GM18517 (cell line): ENCODE measurements around the gene IGFBP3.

Experiments
- ATAC-seq: cut with Tn5 transposase; IDR thresholded peaks from one replicate; pipeline ENCODE4 v1.9.1; 2021; ENCODE audit warnings: mild to moderate bottlenecking, moderate library complexity; ENCODE audit not compliant: unreplicated experiment

The IGFBP3 gene

DNA sequence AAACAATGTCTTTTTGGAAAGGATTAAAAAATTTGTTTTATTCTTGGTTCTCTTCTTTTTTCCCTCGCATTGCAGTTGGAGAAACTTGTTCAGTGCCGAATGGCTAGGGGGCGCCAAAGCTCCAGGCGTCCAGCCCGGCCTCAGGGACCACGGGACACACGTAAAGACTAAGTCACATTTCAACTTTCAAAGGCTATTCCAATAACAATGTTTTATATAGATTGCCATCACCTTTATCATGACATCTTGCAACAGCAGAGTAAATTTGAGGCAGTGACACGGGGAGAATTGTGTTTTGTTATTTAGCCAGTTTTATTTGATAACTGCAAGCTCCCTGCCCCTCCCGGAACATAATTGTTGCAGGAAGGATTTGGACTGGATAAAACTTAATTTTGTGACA lies 2.2 kb upstream of the IGFBP3 start:
- ATAC-seq = no peak

GRCh38 chr7:45922810-45923209 lies 1.7 kb upstream of the IGFBP3 start:
- no peak for ATAC-seq

- ATAC-seq = no peak
Measured at GRCh38 chr7:45921699-45922519, 837 bp upstream of the IGFBP3 start.

GRCh38 chr7:45921381-45921698 lies 268 bp upstream of the IGFBP3 start:
- no peak for ATAC-seq

- ATAC-seq = no peak
Measured at GRCh38 chr7:45919993-45920459, 1.0 kb downstream of the IGFBP3 start.

DNA sequence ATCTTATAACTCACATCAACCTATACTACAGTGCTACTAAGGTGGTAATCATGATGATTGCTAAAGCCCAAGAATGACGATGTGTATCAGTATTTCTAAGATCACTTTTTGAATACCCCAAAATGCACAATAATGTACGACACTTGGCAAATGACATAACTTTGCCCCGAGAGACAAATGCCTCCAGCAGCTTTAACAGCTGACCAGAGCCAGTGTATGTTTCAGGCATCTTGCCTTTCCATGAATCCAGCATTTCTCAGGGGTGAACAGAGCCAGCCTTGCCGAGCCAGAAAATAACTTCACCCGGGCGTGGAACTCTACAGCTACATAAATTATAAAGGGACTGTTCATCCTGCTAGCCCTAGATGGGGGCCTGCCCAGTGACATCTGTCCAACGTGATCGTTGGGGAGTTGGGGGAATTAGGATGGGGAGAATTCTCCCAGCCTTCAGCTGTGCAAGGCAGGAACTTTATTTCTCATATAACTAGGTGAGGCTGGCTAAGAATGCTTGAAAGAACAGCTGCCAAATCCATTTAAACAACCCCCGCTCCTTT lies 1.8 kb downstream of the IGFBP3 start:
- no peak for ATAC-seq

DNA sequence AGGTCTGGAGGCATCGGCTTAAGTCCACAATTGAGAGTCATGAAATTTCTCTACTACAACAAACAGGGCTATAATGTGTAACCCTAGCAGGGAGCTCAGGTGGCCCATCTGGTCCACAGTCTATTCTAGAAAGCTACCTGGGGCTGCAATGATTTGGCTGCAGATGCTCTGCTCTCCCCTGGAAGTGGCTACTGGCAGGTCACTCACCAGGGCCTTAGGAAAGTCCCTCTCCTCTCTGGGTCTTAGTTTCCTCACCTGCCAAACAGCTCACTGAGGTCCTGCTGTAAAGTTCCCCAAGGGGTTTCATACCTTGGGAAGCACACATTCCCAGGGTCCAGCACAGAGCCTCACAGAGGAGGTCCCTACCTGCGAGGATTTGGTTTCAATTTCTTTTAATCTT lies 2.5 kb downstream of the IGFBP3 start:
- no peak for ATAC-seq

DNA sequence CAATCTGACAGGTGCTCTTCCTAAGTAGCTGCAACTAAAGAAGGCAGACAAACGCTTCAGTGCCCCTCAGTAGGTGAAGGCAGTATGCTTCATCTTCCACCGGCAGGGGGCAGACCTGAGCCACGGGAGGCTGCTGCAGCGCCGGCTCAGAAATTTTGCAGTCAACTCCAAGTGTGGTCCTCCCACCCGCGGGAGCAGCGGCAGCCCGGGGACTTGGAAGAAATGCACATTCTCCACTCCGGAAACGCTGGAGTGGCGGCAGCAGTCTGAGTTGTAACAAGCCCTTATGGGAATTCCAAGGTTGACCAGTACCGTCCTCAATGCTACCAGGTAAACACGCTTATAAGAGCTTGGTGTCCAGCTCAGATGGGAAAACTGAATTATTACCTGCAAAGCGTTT lies 3.4 kb downstream of the IGFBP3 start:
- ATAC-seq = peak; percentile 64

- ATAC-seq = no peak
Measured at GRCh38 chr7:45917064-45917463, 4.0 kb downstream of the IGFBP3 start.

GRCh38 chr7:45915606-45916005 lies 5.5 kb downstream of the IGFBP3 start:
- no peak for ATAC-seq

DNA sequence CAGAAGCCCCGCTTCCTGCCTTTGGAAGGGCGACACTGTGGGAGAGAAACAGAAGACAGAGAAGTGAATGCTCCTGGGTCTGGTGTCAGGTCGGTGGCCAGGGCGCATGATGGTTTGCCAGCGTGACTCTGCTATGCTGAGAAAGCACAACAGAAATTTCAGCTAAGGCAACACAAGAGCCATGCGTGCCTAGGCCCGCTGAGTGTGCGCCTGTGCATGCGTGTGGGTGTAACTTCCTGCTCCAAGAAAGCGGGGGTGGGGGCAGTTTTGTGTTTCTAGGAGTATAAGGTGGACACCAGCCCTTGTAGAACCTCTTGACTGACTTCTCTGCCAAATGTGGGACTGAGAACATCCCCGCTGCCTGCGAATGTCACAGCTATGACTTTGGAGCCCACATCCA lies 6.2 kb downstream of the IGFBP3 start:
- no peak for ATAC-seq

DNA sequence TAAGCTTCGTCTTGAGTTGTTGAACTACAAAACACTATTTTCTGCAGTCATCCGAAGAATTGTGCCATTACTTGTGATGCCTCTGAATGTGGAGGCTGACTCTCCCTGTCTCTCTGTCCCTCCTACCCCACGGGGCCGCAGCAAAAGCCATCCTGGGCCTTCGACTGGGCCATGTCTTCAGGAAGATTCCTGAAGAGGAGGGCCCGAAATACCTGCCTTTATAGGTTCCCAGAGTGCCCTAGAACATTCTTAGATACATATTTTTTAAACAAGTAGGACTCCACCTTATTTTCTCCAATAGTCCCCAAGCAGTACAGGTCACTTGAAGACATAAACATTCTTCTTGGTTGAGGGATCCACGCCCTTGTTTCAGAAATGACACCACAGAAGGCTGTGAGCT lies 8.1 kb downstream of the IGFBP3 start:
- no peak for ATAC-seq

GRCh38 chr7:45911311-45911710 lies 9.8 kb downstream of the IGFBP3 start:
- no peak for ATAC-seq

DNA sequence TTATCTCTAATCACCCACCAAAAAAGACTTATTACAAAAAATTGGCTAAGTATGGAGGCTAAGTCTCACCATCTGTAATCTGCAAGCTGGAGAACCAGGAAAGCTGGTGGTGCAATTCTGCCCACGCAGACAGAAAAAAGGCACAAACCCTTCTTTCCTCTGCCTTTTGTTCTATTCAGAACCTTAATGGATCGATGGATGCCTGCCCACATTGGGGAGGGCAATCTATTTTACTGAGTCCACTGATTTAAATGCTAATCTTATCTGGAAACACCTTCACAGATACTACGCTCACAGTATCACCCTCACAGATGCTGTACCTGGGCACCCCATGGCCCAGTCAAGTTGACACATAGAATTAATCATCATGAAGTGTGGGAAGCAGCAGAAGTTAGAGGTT lies 10.2 kb downstream of the IGFBP3 start:
- ATAC-seq = no peak

- ATAC-seq = no peak
Measured at GRCh38 chr7:45909561-45909960, 11.5 kb downstream of the IGFBP3 start.

DNA sequence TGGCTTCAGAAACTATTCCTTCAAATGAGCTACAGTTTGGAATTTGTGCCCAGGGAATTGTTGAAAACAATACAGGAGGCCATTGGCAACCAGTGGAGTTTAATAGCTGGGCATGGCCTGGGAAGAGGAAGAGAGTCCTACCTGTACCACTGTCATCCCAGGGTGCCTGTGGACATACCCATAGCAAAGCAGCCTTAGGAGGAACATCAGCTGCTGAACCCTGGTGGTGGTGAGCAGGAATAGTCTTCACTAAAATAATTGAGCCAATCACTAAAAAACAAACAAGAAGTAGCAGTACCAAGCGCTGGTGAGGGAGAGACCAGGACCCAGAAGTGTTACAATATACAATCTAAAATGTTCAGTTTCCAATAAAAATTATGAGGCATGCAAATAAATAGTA lies 18.3 kb downstream of the IGFBP3 start:
- no peak for ATAC-seq

GRCh38 chr7:45901566-45901965 lies 19.5 kb downstream of the IGFBP3 start:
- ATAC-seq = no peak

GRCh38 chr7:45898222-45898621 lies 22.9 kb downstream of the IGFBP3 start:
- ATAC-seq = no peak

- ATAC-seq = no peak
Measured at GRCh38 chr7:45897042-45897690, 23.9 kb downstream of the IGFBP3 start.

DNA sequence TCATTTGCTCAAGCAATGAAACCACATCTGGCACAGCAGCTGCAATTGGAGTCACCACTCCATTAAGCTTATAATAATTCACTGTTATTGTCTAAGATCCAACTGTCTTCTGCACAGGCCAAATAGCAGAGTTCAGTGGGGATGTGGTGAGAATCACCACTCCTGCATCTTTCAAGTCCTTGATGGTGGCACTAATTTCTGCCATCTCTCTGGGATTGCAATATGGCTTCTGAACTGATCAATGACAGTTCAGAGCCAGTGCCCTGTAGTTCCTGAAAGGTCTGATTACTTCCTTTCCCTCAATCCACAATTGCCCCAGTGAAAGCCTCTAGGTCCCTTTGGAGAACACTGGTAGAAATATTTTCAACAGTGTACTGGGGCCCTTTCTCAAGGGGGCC lies 26.4 kb downstream of the IGFBP3 start:
- ATAC-seq = no peak

DNA sequence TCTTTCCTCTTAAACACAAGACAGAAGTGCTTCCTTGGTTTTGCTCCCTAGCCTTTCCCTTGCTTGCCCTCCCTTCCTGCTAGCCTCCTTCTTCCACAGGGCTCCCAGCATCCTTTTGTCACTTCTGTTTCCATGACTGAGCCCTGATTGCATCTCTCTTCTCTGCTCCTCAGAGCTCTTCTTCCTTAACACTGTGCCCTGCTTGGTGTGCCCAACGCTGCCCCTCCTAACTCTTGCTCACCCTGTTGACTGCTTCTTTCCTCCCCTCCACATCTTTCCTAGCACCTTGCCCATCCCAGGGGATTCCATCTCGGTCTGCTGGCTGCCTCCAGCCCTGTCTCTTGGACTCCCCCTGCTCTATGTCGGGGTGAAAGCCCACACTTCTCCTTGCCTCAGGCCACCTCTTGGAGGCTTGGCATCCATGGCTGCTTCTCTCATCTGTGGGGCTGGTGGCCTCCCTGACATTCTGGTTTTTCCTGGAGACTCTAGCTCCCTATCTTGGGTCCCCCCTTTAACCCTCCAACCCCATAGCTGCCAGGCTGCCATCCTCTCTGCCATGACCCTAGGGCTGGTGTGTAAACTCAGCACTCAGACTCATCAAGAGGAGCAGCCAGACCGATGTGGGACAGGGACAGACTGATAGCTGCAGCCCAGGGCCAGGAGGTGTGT lies 26.9 kb downstream of the IGFBP3 start:
- ATAC-seq = no peak
